GM18499 (cell line): ENCODE results near the gene SBNO1.
"Not testable (repeated sequence)": the region's sequence is repeated elsewhere in the genome, so short reads cannot be mapped to it uniquely, and the experiment has no call there.

Experiments
- ATAC-seq: cut with Tn5 transposase; IDR thresholded peaks from one replicate; pipeline ENCODE4 v1.9.1; 2021; ENCODE audit warnings: moderate number of reproducible peaks; ENCODE audit not compliant: insufficient read depth, unreplicated experiment

SBNO1 gene

DNA sequence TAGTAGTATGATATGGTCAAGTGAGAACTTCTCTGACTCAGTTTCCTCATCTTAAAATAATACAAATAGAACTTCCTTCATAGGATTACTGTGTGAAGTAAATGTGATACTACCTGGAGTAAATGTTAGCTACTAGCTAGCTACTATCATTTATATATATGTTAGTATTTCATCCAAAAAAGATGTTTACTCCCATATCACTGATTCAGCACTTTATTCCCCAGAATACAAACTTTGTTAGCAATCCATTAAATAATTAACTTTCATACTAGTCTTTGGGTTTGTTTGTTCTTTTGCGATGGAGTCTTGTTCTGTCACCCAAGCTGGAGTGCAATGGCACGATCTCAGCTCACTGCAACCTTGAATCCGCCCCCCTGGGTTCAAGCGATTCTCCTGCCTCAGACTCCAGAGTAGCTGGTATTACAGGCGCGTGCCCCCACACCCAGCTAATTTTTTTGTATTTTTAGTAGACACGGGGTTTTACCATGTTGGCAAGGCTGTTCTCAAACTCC lies 8.4 kb downstream of the SBNO1 start:
- no peak for ATAC-seq

DNA sequence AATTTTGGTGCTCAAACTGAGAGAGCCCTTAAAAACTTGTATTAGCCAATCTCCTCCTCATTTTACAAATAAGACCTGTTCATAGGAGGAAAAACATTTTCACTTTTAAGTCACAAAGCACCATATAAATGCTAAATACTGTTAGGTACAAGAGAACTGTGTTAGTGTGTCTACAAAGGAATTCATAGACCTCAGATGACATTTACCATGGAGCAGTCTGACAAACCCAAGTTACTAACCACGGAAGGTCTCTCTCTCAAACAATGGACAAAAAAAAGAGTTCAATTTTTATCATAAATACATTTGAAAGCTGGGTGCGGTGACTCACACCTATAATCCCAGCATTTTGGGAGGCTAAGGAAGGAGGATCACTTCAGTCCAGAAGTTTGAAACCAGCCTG lies 10.0 kb downstream of the SBNO1 start:
- no peak for ATAC-seq

DNA sequence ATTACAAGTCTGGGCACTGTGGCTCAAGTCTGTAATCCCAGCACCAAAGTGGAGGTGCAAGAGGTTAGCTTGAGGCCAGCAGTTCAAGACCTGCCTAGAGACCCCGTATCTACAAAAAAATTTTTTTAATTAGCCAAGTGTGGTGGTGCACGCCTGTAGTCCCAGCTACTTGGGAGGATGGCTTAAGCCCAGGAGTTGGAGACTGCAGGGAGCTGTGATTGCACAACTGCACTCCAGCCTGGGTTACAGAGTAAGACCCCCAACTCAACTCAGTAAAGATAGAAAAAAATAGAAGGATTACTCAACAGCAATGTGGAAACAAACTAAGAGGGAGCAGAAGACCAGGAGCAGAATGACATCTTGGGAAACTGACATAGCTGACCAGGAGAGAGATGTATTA lies 13.3 kb downstream of the SBNO1 start:
- no peak for ATAC-seq

DNA sequence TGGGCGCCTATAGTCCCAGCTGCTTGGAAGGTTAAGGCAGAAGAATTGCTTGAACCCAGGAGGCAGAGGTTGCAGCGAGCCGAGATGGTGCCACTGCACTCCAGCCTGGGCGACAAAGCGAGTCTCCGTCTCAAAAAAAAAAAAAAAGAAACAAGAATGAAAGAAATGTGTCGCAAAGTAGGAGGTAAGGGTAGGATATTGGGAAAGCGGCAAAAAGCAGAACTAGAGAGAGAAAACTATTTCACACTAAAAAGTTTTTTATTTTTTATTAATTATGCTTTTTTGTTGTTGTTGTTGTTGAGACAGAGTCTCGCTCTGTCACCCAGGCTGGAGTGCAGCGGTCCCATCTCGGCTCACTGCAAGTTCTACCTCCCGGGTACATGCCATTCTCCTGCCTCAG lies 17.7 kb downstream of the SBNO1 start:
- ATAC-seq: no peak

DNA sequence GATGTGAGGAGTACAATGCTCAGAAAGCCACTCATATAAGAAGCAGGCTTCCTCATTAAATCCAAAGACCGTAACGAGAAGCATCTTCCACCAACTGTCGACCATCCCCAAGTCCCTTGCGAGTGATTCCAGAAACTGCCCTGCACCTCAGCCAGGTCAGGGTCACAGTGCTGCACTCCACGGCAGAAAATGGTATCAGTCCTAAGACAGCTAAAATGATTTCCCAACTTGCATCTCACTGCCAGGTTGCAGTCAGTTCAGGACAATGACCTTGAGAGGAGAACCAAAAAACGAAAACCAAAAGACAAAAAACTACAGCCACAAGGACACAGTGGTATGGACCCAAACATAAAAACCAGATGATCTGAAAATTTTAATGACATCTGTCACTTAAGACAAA lies 20.6 kb downstream of the SBNO1 start:
- ATAC-seq: no peak

DNA sequence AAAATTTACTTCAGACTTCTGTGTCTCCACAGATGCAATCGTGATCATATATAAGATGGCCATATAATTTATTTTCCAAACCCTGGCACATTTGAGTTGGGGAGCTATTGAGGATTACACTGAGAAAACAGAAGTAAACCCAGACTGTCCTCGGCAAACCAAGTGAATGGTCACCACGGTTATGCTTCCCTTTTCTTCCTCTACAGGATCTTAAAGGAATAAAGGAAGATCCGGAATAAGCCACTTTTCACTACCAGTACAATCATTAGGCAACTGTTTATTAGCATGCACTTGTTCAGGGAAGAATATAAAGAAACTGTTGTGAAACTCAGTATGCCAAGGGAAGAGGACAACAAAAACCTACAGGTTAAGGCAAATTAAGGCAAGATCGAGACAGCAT lies 27.6 kb downstream of the SBNO1 start:
- no peak for ATAC-seq

DNA sequence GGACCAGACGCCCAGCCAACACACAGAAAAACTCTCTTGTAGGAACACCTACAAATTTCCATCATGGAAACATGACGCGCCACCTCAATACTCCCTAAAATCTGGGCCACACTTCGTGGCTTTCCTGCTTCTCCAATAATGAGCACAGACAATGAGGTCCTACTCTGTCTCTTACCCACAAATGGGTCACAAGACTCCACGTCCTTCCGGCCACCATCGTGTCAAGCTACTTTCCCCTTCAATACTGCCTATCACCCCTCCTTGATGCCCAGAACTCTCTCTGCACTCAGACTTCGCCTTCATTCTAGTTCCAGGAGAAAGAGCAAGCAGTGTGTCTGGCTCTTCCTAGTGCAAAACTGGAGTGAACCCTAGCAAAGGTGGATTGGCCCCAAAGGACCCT lies 28.1 kb downstream of the SBNO1 start:
- no peak for ATAC-seq

DNA sequence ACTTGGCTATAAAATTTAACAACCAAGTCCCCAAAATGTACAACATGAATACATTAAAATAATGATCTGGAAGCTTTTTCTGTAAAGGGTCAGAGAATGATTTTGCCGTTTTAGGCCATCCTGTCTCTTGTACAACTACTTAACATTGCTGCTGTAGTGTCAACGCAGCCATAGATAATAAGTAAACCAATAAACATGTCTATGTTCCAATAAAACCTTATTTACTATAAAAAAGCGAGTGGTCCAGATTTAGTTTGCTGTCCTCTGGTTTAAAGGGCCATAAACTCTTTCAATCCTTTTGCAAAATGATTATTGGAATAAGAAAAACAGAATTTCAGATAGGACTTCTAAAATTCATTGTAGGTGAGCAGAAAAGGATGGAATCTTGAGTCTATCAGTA lies 29.2 kb downstream of the SBNO1 start:
- no peak for ATAC-seq

DNA sequence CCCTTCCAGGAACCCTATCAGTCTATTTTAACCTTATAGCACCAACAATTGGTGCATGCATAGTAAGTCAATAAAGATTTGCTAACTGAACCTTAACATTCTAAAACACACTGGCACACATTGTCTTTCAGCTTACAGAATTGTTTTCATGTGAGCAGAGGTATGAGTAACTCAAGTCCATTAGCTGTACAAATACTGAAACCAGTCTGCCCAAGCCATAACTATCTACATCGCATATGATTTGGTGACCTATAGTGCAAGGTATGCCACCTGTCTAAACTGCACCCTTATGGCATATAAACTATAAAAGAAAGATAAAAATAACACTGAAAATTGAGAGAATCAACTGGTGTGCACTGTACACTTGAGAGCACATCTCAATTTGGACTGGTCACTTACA lies 34.8 kb downstream of the SBNO1 start:
- no peak for ATAC-seq

DNA sequence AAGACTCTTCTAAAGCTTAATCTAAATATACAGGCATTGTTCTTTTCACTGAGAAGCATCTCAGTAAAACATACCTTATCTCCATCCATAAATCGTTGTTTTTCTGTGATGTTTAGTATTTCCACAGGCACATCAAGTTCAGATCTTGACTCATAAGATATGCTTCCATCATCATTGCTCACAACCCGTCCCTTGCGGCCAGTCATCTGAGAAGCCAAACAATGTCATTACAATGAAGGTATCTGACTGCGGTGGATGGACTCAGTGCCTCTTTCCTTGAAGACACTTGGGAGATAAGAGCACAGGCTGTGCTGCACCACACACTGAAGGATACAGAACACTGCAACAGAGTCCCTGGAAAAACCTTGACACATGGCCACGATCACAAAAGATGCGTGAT lies 44.8 kb downstream of the SBNO1 start:
- ATAC-seq: no peak

DNA sequence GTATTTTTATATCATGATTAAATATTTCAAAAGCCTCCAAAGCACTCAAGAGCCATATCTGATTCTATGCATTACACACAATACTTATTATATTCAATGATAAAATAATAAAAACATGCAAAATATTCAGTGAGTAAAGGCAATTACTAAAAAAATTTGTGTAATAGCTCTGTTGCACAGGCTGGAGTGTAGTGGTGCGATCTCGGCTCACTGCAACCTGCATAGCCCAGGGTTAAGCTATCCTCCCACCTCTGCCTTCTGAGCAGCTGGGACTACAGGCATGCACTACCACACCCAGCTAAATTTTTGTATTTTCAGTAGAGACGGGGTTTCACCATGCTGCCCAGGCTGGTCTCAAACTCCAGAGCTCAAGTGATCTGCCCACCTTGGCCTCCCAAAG lies 45.4 kb downstream of the SBNO1 start:
- no peak for ATAC-seq

DNA sequence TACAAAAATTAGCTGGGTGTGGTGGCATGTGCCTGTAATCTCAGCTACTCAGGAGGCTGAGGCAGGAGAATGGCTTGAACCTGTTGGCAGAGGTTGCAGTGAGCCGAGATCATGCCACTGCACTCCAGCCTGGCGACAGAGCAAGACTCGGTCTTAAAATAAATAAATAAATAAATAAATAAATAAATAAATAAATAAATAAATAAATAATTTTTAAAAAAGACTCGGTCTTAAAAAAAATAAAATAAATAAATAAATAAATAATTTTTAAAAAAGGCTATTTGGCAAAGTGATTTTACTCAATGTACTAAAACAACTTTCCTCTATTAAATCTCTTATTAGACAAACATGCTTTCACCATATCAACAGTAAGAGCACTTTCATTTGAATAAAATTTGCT lies 51.6 kb downstream of the SBNO1 start:
- ATAC-seq: not testable (repeated sequence)

DNA sequence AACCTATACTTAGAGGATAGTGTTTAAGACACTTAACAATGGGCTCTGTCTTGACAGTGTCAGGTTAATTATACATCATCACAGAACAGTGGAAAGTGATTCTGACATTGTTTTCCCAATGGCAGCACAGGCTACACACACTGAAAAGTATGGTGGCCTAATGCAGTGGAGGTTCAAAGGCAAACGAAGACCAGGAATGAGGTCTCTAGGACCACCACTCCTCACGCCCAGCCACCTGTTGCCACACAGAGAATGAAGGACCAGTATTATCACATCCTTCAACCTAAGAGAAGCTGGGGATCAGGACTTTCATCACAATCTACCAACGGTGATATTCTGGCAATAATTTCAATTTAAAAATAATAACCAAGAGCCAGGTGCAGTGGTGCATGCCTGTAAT lies 58.4 kb downstream of the SBNO1 start:
- ATAC-seq: no peak

DNA sequence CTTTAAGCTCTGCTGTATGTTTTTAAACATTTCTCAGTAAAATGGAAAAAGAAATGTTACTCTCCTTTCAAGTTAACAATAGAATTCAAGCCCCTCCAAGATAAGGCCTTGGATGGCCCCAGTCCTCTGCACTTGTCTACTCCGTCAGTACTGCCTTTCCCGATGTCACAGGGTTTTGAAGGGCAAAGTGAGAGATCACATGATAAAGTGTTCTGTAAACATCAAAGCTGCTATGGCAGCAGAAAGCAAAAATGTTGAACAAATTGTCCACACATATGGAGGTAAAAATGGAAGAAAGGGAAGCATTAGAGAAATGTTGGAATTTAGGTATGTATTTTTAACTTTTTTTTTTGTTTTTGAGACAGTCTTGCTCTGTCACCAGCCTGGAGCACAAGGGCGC lies 59.5 kb downstream of the SBNO1 start:
- no peak for ATAC-seq

DNA sequence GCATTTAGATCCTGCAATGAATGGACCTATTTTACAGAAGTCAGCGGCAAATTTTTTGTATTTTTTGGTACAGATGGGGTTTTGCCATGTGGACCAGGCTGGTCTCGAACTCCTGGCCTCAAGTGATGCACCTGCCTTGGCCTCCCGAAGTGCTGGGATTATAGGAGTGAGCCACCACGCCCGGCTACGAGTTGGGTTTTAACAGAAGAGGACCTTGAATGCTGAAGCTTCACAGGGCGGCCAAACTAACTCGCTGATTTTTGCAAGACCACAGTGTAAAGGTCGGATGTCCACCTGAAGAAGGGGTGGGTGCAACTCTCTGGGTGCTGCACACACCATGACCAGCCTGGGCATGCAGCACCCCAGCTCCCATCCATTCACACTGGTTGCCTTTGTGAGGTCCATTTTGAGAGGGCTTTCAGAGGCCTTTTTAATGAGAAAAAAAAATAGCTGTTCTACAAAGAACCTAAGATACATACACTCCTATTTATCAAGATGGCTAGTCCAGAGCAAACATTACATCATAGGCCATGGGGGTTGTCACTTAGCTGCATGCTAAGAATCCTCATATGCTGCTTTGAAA lies 71.4 kb downstream of the SBNO1 start:
- no peak for ATAC-seq

DNA sequence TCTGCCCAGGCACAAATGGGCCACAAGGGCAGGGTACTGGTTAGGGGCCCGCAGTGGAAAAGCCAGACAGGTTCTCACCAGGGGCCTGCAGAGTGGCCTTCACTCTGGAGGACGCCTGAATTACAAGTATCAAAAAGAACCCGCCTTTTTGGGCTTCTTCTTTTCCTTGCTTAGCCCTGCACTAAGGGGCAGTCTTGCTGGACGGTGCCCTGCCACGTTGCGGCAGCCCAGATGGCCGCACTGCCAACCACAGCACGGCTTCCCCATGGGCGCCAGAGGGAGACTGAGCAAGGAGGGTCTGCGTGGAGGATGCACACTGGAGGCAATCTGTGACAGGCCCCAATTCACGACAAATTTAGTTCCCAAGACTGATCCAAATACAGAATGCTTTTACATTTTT lies 74.7 kb downstream of the SBNO1 start:
- no peak for ATAC-seq

DNA sequence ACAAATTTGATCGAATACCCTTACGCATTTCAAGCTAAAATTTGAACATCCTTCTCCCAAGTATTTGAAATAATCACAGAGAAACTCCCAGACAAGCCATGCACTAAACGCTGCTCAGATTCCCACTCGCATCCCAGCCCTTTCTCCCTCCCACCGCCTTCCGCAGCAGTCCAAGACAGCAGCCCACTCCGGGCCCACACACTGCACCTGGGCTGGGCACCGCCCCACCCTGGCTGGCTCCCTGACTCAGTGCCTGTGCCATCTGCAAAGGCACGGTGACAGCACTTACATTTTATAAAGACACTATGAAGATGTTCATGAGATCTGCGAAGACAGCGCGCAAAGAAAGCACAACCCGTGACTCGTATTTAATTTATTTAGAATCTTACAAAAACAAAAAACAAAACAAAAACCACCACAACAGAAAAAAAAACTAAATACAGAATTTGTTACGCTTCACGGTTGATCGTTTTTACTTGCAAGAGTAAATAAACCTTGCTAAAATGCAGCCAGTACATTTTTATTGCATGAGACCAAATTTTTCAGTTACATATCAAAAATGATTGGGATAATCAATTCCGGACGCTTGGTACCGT lies 75.8 kb downstream of the SBNO1 start:
- no peak for ATAC-seq

DNA sequence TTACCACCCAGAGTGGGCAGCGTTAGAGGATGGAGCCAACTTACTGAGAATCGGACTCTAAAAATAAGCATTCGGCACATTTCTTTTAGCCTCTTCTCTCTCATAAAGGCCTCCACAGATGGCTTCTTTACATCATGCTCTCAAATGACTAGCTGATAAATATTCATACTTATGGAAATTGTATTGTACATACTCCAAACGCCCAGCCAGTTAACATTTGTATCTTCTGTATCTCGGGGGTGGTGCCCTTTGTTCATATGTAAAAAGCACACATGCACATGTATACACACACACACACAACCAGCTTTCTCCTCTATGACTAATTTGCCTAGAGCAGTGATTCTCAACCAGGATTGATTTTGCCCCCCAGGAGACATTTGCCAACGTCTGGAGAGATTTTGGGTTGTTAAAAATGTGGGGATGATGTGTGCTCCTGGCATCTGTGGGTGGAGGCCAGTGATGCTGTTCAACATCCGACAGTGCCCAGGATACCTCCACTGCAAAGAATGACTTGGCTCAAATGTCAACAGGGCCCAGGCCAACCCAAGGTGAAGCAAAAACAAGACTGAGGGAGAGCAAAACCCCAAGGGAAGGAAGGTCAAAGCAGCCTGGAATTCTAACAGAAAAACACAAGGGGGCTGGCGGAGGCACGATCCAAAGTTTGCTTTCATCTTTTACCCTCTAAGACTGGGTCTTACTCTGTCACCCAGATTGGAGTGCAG lies 77.8 kb downstream of the SBNO1 start:
- no peak for ATAC-seq

DNA sequence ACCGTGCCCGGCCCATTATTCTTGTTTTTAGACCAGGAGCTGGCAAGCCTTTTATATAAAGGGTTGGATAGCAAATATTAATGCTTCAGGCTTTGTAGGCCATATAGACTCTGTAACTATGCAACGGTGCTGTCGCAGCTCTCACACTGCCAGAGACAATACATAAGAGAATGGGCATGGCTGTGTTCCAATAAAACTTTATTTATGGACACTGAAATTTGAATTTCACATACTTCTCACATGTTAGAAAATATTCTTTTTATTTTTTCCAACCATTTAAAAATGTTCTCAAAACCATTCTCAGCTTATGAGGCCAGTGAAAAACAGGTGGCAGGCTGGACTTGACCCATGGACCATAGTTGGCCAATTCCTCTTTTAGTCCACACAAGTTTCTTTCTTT lies 80.0 kb downstream of the SBNO1 start:
- ATAC-seq: no peak

DNA sequence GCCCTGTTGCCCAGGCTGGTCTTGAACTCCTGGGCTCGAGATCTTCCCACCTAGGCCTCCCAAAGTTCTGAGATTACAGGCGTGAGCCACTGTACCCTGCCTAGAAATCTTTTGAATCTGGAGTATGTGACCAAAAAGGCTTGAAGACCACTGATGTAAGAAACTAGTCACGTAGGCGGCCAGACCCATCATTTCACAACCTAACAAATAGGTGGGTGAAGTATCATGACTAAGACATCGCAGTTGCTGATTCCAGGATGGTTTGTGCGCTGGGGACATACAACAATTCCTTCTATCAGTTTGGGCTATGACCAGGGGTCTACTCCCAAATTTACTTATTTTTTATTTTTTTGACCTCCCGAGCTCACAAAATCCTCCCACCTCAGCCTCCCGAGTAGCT lies 81.2 kb downstream of the SBNO1 start:
- no peak for ATAC-seq

DNA sequence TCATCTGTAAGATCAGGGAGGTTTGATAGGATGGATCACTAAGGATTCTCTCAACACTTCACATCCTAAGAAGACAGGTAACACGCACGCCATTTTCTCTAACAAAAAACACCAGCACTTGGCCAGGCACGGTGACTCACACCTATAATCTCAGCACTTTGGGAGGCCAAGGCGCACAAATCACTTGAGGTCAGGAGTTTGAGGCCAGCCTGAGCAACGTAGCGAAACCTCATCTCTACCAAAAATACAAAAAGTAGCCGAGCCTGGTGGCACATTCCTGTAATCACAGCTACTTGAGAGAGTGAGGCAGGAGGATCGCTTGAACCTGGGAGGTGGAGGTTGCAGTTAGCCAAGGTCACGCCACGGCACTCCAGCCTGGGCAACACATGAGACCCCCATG lies 82.5 kb downstream of the SBNO1 start:
- no peak for ATAC-seq

DNA sequence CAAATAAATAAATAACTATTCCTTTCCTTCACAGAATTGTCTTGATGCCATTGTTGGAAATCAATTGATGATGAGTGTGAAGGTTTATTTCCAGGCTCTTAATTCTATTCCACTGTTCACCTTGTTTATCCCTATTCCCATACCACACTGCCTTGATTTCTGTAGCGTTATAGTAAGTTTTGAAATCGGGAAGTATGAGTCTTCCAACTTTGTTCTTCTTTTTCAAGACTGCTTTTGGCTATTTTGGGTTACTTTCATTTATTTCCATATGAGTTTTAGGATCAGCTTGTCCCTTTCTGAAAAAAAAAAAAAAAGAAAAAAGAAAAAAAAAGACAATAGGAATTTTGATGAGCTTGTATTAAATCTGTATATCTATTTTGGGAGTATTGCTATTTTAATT lies 83.7 kb downstream of the SBNO1 start:
- no peak for ATAC-seq
